GM21576 (cell line): ENCODE measurements around the gene PSMD1.
"Not testable (repeated sequence)": the region's sequence is repeated elsewhere in the genome, so short reads cannot be mapped to it uniquely, and the experiment has no call there.

Experiments used
- ATAC-seq: cut with Tn5 transposase; IDR thresholded peaks from one replicate; pipeline ENCODE4 v1.9.1; 2021; ENCODE audit warnings: mild to moderate bottlenecking, moderate library complexity; ENCODE audit not compliant: unreplicated experiment

PSMD1 gene

GRCh38 chr2:231181860-231182512, 125.3 kb downstream of the PSMD1 start:
- peak; percentile 49 for ATAC-seq

- no peak for ATAC-seq
Observed at GRCh38 chr2:231182513-231182899, 125.8 kb downstream of the PSMD1 start.

- no peak for ATAC-seq
Observed at GRCh38 chr2:231183851-231184250, 127.2 kb downstream of the PSMD1 start.

GRCh38 chr2:231184319-231184718, 127.7 kb downstream of the PSMD1 start:
- no peak for ATAC-seq

GRCh38 chr2:231185050-231185725, 128.5 kb downstream of the PSMD1 start:
- ATAC-seq: no peak

GRCh38 chr2:231185886-231186285, 129.2 kb downstream of the PSMD1 start:
- no peak for ATAC-seq

GRCh38 chr2:231186325-231186724, 129.7 kb downstream of the PSMD1 start:
- no peak for ATAC-seq

- ATAC-seq: no peak
Observed at GRCh38 chr2:231187736-231188505, 131.3 kb downstream of the PSMD1 start.

- ATAC-seq: no peak
Observed at GRCh38 chr2:231188506-231189170, 132.0 kb downstream of the PSMD1 start.

- ATAC-seq: no peak
Observed at GRCh38 chr2:231189171-231189530, 132.5 kb downstream of the PSMD1 start.

- no peak for ATAC-seq
Observed at GRCh38 chr2:231189571-231190495, 133.2 kb downstream of the PSMD1 start.

- ATAC-seq: no peak
Observed at GRCh38 chr2:231190531-231191197, 134.0 kb downstream of the PSMD1 start.

GRCh38 chr2:231191896-231192872, 135.5 kb downstream of the PSMD1 start:
- no peak for ATAC-seq

- ATAC-seq: no peak
Observed at GRCh38 chr2:231193216-231193615, 136.5 kb downstream of the PSMD1 start.

- no peak for ATAC-seq
Observed at GRCh38 chr2:231196592-231196991, 139.9 kb downstream of the PSMD1 start.

GRCh38 chr2:231197196-231197595, 140.5 kb downstream of the PSMD1 start:
- ATAC-seq: not testable (repeated sequence)

- no peak for ATAC-seq
Observed at GRCh38 chr2:231197706-231198290, 141.1 kb downstream of the PSMD1 start.
